ENCODE data around the gene KPNA6.

GRCh38 chr1:32094746-32095521 is 12.9 kb upstream of the KPNA6 start:
- TF ChIP-seq CTCF (conservative IDR thresholded peaks at IDR 0.05; ENCODE audit: low read length) (no peak), EZH2phosphoT487 (IDR thresholded peaks at IDR 0.05; ENCODE audit: borderline replicate concordance, low read depth, low read length) (no peak)
